CD4-positive, alpha-beta memory T cell (primary cell): ENCODE results near the gene SPATA31D1. TPM values are rescaled to one million over a fixed set of nuclear protein-coding genes. Genes with fewer than 3 reads are reported as not detected.

Source experiments
- CTCF ChIA-PET: fragments of 350-600 bp; sonication (Branson Sonifier 250); formaldehyde crosslinking; loops from one replicate; lab custom pipeline; 2021; ENCODE audit warnings: inconsistent platforms; ENCODE audit not compliant: partially characterized antibody; lab: Charles Lee
- POLR2A ChIA-PET: fragments of 350-600 bp; sonication (Branson Sonifier 250); formaldehyde crosslinking; loops from one replicate; lab custom pipeline; 2021; ENCODE audit not compliant: partially characterized antibody; lab: Charles Lee
- DNase-seq, 5 donors: peaks; one replicate each; pipeline versions ENCODE4 v3.0.0 to v3.0.0-alpha.2; 2020 to 2022; ENCODE audit warnings: mixed read lengths in 1 of 5
- H3K27ac ChIP-seq: one replicate; pipeline ENCODE4 v1.7.0; 2013; ENCODE audit warnings: low read depth, low read length
- H3K27me3 ChIP-seq: 2 replicates; pipeline ENCODE4 v1.7.0; 2013; ENCODE audit warnings: mild to moderate bottlenecking, low read length, moderate library complexity; ENCODE audit not compliant: insufficient read depth
- H3K36me3 ChIP-seq: 2 replicates; pipeline ENCODE4 v1.7.0; 2013; ENCODE audit warnings: mild to moderate bottlenecking, low read length, moderate library complexity; ENCODE audit not compliant: insufficient read depth
- H3K4me1 ChIP-seq: 2 replicates; pipeline ENCODE4 v1.7.0; 2013; ENCODE audit warnings: mild to moderate bottlenecking, low read length, moderate library complexity; ENCODE audit not compliant: insufficient read depth
- H3K4me3 ChIP-seq, 2 donors: one replicate each; pipeline ENCODE4 v1.7.0; 2013; ENCODE audit warnings: low read length in 2 of 2, mild to moderate bottlenecking in 1 of 2
- H3K9me3 ChIP-seq, 2 donors: one replicate each; pipeline ENCODE4 v1.7.0; 2013; ENCODE audit warnings: low read length in 2 of 2, control low read depth in 1 of 2; ENCODE audit not compliant: control insufficient read depth in 1 of 2
- H3K27ac Mint-ChIP-seq, 7 donors: one replicate each; pipeline ENCODE4 v1.8.0; 2020 to 2021; ENCODE audit warnings: mixed read lengths in 7 of 7, mild to moderate bottlenecking in 6 of 7, inconsistent platforms in 3 of 7, moderate library complexity in 3 of 7
- H3K27me3 Mint-ChIP-seq, 2 donors: one replicate each; pipeline ENCODE4 v1.8.0; 2020 to 2021; ENCODE audit warnings: mixed read lengths in 2 of 2
- H3K36me3 Mint-ChIP-seq, 2 donors: one replicate each; pipeline ENCODE4 v1.8.0; 2020 to 2021; ENCODE audit warnings: mixed read lengths in 2 of 2, inconsistent platforms in 1 of 2, mild to moderate bottlenecking in 1 of 2
- H3K4me1 Mint-ChIP-seq, 4 donors: one replicate each; pipeline ENCODE4 v1.8.0; 2020 to 2021; ENCODE audit warnings: mixed read lengths in 4 of 4, mild to moderate bottlenecking in 1 of 4
- H3K4me3 Mint-ChIP-seq, 8 donors: one replicate each; pipeline ENCODE4 v1.8.0; 2020 to 2021; ENCODE audit warnings: mixed read lengths in 8 of 8, mild to moderate bottlenecking in 7 of 8, moderate library complexity in 6 of 8, inconsistent platforms in 3 of 8
- H3K9me3 Mint-ChIP-seq, 8 donors: one replicate each; pipeline ENCODE4 v1.8.0; 2020 to 2021; ENCODE audit warnings: mixed read lengths in 8 of 8, mild to moderate bottlenecking in 5 of 8, inconsistent platforms in 3 of 8, moderate library complexity in 1 of 8
- intact Hi-C: fragments of 100-400 bp; cut with micrococcal nuclease; formaldehyde crosslinking; loops from one replicate; pipeline ENCODE4 v1.15.1; 2023
- polyA plus RNA-seq, 2 donors: library from polyadenylated mRNA; unstranded; fragments of 300-500 nt; fragmentation: Illumina TruSeq; gene quantifications; one replicate each; pipeline ENCODE4 v1.2.3, GENCODE V29; 2021
- total RNA-seq, 2 experiments: library from RNA; stranded (reverse); gene quantifications; one replicate each; pipeline ENCODE4 v1.2.3, GENCODE V29; 2021

Gene SPATA31D1
- total and polyA plus RNA-seq, 4 experiments from 2014 or later: not detected

GRCh38 chr9:81969971-81970370, 18.6 kb upstream of the SPATA31D1 start:
- CTCF ChIA-PET: no interaction called here
- no peak for DNase-seq
- Mint-ChIP-seq H3K9me3 (peaks cover 0 to 11% (median 5%) of the 10 kb centered on the region in 8 donors), H3K4me1 (no peaks in the 10 kb centered on the region), H3K27ac (no peak overlapping the region), H3K4me3 (no peak overlapping the region), H3K27me3 (no peaks in the 10 kb centered on the region), H3K36me3 (no peaks in the 10 kb centered on the region)
- Histone ChIP-seq H3K27ac (no peak overlapping the region), H3K27me3 (no peaks in the 10 kb centered on the region), H3K4me1 (no peaks in the 10 kb centered on the region), H3K4me3 (no peak overlapping the region), H3K36me3 (no peaks in the 10 kb centered on the region), H3K9me3 (no peaks in the 10 kb centered on the region)
- POLR2A ChIA-PET: no interaction called here
- intact Hi-C loops: no loop called here

DNA sequence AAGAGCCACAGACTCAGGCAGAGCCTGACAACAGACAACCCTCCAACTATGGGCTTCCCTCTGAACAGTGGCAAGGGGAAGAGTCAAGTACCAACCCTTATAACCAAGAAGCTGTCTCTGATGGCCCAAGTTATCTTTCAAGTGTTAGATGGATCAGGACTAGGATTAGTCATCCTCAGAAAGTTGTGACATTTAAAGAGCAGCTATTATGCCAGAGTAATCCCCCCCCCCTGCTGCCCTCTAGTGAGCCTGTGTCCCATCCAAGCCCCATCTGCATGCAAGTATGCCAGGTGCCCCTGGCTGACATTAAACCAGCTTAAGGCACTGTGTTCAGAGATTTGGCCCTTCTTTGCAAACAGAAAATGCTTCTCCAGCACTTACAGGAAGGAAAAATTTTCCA, 16.8 kb upstream of the SPATA31D1 start:
- no peaks in the 10 kb centered on the region for H3K27me3 ChIP-seq
- no peak overlapping the region for H3K4me3 ChIP-seq
- no peak overlapping the region for H3K4me3 Mint-ChIP-seq
- POLR2A ChIA-PET: no interaction called here
- H3K27ac ChIP-seq: no peak overlapping the region
- H3K27me3 Mint-ChIP-seq: no peaks in the 10 kb centered on the region
- H3K4me1 ChIP-seq: no peaks in the 10 kb centered on the region
- intact Hi-C loops: no loop called here
- H3K27ac Mint-ChIP-seq: no peak overlapping the region
- no peaks in the 10 kb centered on the region for H3K36me3 Mint-ChIP-seq
- H3K36me3 ChIP-seq: no peaks in the 10 kb centered on the region
- no peak for DNase-seq
- no peaks in the 10 kb centered on the region for H3K4me1 Mint-ChIP-seq
- H3K9me3 ChIP-seq: no peaks in the 10 kb centered on the region
- CTCF ChIA-PET: no interaction called here
- peaks cover 3 to 15% (median 8%) of the 10 kb centered on the region in 8 donors for H3K9me3 Mint-ChIP-seq

DNA sequence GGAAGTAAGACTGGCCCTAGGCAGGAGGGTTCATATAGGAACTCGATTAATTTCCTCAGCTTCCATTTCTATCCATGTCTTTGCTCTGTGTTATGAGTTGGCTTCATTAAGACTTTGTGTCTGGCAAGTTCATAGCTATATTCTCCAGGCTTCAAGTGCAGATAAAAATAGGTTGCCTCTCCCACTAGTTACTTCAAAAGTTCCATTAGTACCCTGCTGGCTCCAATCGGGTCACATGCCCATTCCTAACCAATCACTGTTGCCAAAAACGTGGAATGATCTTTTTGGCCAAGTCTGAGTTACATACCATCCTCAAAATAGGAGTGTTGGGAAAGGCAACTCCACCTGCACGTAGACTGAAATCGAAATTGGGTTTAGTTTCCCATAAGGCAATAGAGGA, 13.8 kb upstream of the SPATA31D1 start:
- DNase-seq: no peak
- no peak overlapping the region for H3K27ac Mint-ChIP-seq
- peaks cover 4 to 13% (median 8%) of the 10 kb centered on the region in 8 donors for H3K9me3 Mint-ChIP-seq
- intact Hi-C loops: no loop called here
- no peak overlapping the region for H3K4me3 ChIP-seq
- H3K4me1 Mint-ChIP-seq: no peaks in the 10 kb centered on the region
- H3K36me3 Mint-ChIP-seq: no peaks in the 10 kb centered on the region
- no peaks in the 10 kb centered on the region for H3K27me3 Mint-ChIP-seq
- ChIA-PET POLR2A (no interaction called here), CTCF (no interaction called here)
- no peaks in the 10 kb centered on the region for H3K4me1 ChIP-seq
- H3K9me3 ChIP-seq: no peaks in the 10 kb centered on the region
- no peaks in the 10 kb centered on the region for H3K36me3 ChIP-seq
- H3K27ac ChIP-seq: no peak overlapping the region
- no peak overlapping the region for H3K4me3 Mint-ChIP-seq
- no peaks in the 10 kb centered on the region for H3K27me3 ChIP-seq

- POLR2A ChIA-PET: no interaction called here
- CTCF ChIA-PET: no interaction called here
- Mint-ChIP-seq H3K4me3 (no peak overlapping the region), H3K27me3 (no peaks in the 10 kb centered on the region), H3K27ac (no peak overlapping the region), H3K4me1 (no peaks in the 10 kb centered on the region), H3K9me3 (peaks cover 3 to 11% (median 8%) of the 10 kb centered on the region in 8 donors), H3K36me3 (no peaks in the 10 kb centered on the region)
- intact Hi-C loops: no loop called here
- no peaks in the 10 kb centered on the region for H3K4me1 ChIP-seq
- DNase-seq: no peak
- H3K27me3 ChIP-seq: no peaks in the 10 kb centered on the region
- no peak overlapping the region for H3K27ac ChIP-seq
- H3K36me3 ChIP-seq: no peaks in the 10 kb centered on the region
- no peaks in the 10 kb centered on the region for H3K9me3 ChIP-seq
- H3K4me3 ChIP-seq: no peak overlapping the region
Observed at GRCh38 chr9:81976351-81976750, 12.2 kb upstream of the SPATA31D1 start.

DNA sequence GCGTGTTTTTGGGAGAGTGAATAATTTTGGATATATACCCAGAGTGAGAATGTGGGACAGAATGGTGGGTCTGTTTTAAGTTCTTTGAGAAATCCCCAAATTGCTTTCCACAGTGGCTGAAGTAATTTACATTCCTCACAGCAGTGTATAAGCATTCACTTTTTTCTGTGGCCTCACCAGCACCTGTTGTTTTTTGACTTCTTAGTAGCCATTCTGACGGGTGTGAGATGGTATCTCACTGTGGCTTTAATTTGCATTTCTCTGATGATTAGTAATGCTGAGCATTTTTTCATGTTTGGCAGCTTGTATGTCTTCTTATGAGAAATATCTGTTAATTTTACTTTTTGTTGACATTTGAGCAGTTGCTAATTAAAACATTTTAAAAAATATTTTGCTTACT, 9.4 kb upstream of the SPATA31D1 start:
- Mint-ChIP-seq H3K27me3 (no peaks in the 10 kb centered on the region), H3K4me1 (no peaks in the 10 kb centered on the region), H3K4me3 (no peak overlapping the region), H3K27ac (no peak overlapping the region), H3K9me3 (peaks cover 3 to 13% (median 8%) of the 10 kb centered on the region in 8 donors), H3K36me3 (no peaks in the 10 kb centered on the region)
- no peaks in the 10 kb centered on the region for H3K36me3 ChIP-seq
- H3K9me3 ChIP-seq: no peaks in the 10 kb centered on the region
- H3K27me3 ChIP-seq: no peaks in the 10 kb centered on the region
- DNase-seq: no peak
- no peak overlapping the region for H3K4me3 ChIP-seq
- no peaks in the 10 kb centered on the region for H3K4me1 ChIP-seq
- no peak overlapping the region for H3K27ac ChIP-seq
- ChIA-PET POLR2A (no interaction called here), CTCF (no interaction called here)
- intact Hi-C loops: no loop called here

DNA sequence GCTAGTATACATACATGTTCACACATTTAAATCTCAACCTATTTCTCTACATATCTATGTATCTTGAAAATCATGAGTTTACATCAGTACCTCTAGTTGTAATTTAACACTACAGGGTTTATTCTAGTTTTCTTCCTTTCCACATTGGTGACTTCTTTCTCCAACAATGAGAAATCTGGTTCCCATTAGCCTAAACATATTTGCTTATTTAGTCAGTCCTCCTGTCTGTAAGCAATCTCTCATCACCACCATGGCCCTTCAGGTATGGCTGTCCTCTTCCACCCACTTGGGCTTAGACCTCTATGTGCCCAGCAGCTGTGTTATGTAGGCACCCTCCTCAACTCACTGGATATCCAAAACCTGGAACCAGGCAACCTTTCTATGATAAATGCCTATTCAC, 8.0 kb upstream of the SPATA31D1 start:
- intact Hi-C loops: no loop called here
- no peaks in the 10 kb centered on the region for H3K9me3 ChIP-seq
- CTCF ChIA-PET: no interaction called here
- H3K4me3 Mint-ChIP-seq: no peak overlapping the region
- H3K27me3 Mint-ChIP-seq: no peaks in the 10 kb centered on the region
- H3K4me1 Mint-ChIP-seq: no peaks in the 10 kb centered on the region
- no peaks in the 10 kb centered on the region for H3K36me3 ChIP-seq
- DNase-seq: no peak
- H3K27ac Mint-ChIP-seq: peak overlapping the region in 1 of 7 donors; percentile 2
- H3K36me3 Mint-ChIP-seq: no peaks in the 10 kb centered on the region
- no peaks in the 10 kb centered on the region for H3K4me1 ChIP-seq
- no peak overlapping the region for H3K4me3 ChIP-seq
- peaks cover 0 to 10% (median 8%) of the 10 kb centered on the region in 8 donors for H3K9me3 Mint-ChIP-seq
- H3K27me3 ChIP-seq: no peaks in the 10 kb centered on the region
- no peak overlapping the region for H3K27ac ChIP-seq
- POLR2A ChIA-PET: no interaction called here

DNA sequence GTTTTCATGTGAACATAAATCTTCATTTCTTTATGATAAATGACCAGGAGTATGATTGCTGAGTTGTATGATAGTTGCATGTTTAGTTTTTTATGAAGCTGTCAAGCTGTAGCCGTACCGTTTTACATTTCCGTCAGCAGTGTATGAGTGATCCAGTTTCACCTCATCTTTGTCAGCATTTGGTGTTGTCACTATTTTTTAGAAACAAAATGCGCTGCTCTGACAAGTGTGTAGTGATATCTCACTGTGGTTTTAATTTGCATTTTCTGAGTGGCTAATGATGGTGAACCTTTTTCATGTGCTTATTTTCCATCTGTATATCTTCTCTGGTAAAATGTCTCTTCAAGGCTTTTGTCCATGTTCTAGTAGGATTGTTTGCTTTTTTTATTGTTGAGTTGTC, 6.7 kb upstream of the SPATA31D1 start:
- Histone ChIP-seq H3K27me3 (no peaks in the 10 kb centered on the region), H3K4me1 (no peaks in the 10 kb centered on the region), H3K27ac (no peak overlapping the region), H3K9me3 (no peaks in the 10 kb centered on the region), H3K36me3 (no peaks in the 10 kb centered on the region), H3K4me3 (no peak overlapping the region)
- H3K27me3 Mint-ChIP-seq: no peaks in the 10 kb centered on the region
- DNase-seq: no peak
- no peaks in the 10 kb centered on the region for H3K36me3 Mint-ChIP-seq
- CTCF ChIA-PET: no interaction called here
- intact Hi-C loops: no loop called here
- peaks cover 0 to 7% (median 4%) of the 10 kb centered on the region in 8 donors for H3K9me3 Mint-ChIP-seq
- POLR2A ChIA-PET: no interaction called here
- H3K4me3 Mint-ChIP-seq: no peak overlapping the region
- no peaks in the 10 kb centered on the region for H3K4me1 Mint-ChIP-seq
- H3K27ac Mint-ChIP-seq: no peak overlapping the region

DNA sequence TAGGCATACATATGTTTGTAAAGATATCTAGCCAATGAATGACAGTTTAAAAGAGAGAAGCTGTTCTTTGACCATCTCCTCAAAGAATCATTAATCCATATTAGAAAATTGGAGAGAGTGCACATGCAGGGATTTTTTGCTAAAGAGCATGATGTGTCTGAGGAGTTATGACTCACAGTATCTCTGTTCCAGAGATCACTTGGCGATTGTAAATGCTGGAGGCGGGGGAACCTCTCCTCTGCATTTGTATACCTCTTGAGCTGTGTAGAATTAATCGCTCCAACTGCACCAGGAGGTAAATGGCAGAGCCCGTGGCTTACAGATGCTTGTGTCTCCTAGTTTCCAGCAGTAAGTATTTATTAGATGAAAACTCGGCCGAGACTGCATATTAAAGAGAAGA, 3.6 kb upstream of the SPATA31D1 start:
- Mint-ChIP-seq H3K36me3 (no peaks in the 10 kb centered on the region), H3K9me3 (peaks cover 0 to 4% (median 0%) of the 10 kb centered on the region in 8 donors), H3K27me3 (no peaks in the 10 kb centered on the region), H3K4me1 (no peaks in the 10 kb centered on the region), H3K4me3 (no peak overlapping the region), H3K27ac (no peak overlapping the region)
- DNase-seq: no peak
- Histone ChIP-seq H3K27ac (no peak overlapping the region), H3K9me3 (no peaks in the 10 kb centered on the region), H3K4me1 (no peaks in the 10 kb centered on the region), H3K27me3 (no peaks in the 10 kb centered on the region), H3K36me3 (no peaks in the 10 kb centered on the region), H3K4me3 (no peak overlapping the region)
- ChIA-PET POLR2A (no interaction called here), CTCF (no interaction called here)
- intact Hi-C loops: no loop called here
